ENCODE measurements around the gene DDX52.

Gene DDX52

GRCh38 chr17:37608351-37609169 is 34.7 kb downstream of the DDX52 start:
- TF ChIP-seq CTCF (conservative IDR thresholded peaks at IDR 0.05; ENCODE audit: low read depth, low read length): no peak
- H3K4me3 ChIP-seq (ENCODE audit: low read depth, low read length): peak overlapping the region; percentile 92
- peak; percentile 54 for DNase-seq (ENCODE audit: low read depth)

GRCh38 chr17:37607637-37608331 is 35.5 kb downstream of the DDX52 start:
- no peak for DNase-seq (ENCODE audit: low read depth)
- peak overlapping the region; percentile 92 for H3K4me3 ChIP-seq (ENCODE audit: low read depth, low read length)
- no peak for TF ChIP-seq CTCF (conservative IDR thresholded peaks at IDR 0.05; ENCODE audit: low read depth, low read length)

DNA sequence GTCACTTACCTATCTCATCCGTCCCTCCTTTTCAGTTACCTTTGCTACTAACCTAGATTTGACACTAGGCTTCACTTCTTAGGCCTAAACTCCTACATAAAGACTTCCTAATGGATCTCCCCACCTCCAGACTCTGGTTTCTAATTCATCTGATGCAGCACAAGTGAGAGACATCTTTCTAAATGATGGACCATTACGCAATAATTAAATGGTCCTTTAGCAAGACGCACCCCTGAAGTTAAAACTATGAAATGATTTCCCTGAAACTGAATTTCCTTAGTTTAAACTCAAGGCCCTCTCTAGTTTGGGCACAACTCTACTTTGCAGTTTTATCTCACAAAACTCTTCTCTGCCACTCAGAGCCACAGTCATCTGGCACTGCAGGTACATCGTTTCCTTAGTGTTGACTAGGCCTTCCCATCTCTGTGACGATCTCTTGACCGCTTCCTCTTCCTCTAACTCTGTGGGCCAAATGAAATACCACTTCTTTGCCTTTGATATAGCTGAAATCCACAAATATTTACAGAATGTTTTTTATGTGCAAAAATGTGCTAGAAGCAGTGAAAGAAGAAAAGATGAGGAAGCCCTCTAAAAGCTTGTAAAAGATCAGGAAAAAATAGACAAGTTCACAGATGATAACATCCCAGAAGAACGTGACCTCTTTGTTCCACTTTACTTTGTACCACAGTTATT is 37.3 kb downstream of the DDX52 start:
- H3K4me3 ChIP-seq (ENCODE audit: low read depth, low read length): no peak overlapping the region
- no peak for TF ChIP-seq CTCF (conservative IDR thresholded peaks at IDR 0.05; ENCODE audit: low read depth, low read length)
- DNase-seq (ENCODE audit: low read depth): no peak

GRCh38 chr17:37605081-37605480 is 38.2 kb downstream of the DDX52 start:
- DNase-seq (ENCODE audit: low read depth): no peak
- no peak overlapping the region for H3K4me3 ChIP-seq (ENCODE audit: low read depth, low read length)
- TF ChIP-seq CTCF (conservative IDR thresholded peaks at IDR 0.05; ENCODE audit: low read depth, low read length): no peak

- TF ChIP-seq CTCF (conservative IDR thresholded peaks at IDR 0.05; ENCODE audit: low read depth, low read length): no peak
- no peak for DNase-seq (ENCODE audit: low read depth)
- H3K4me3 ChIP-seq (ENCODE audit: low read depth, low read length): no peak overlapping the region
These were observed 38.7 kb downstream of the DDX52 start for GRCh38 chr17:37604556-37604955.

DNA sequence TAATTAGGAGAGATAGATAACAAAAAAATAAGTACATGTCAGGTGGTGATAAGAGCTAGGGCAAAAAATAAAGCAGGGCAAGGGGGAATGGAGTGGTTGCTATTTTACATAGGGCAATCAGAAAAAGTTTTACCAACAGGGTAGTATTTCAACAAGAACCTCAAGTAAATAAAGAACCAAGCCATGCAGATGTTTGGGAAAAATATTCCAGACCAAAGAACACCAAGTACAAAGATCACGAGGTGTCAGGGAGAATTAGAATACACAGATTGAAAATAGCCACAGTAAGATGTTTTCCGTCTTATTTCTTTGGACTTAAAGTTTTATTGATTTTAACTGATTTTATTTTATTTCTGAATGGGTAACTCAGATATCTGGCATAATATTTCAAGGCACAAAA is 45.1 kb downstream of the DDX52 start:
- no peak for TF ChIP-seq CTCF (conservative IDR thresholded peaks at IDR 0.05; ENCODE audit: low read depth, low read length)
- no peak for DNase-seq (ENCODE audit: low read depth)
- H3K4me3 ChIP-seq (ENCODE audit: low read depth, low read length): no peak overlapping the region

Data from choroid plexus epithelial cell (primary cell).